HG03565 (cell line): ENCODE results near the gene SCIN.
"Not testable (repeated sequence)": the region's sequence is repeated elsewhere in the genome, so short reads cannot be mapped to it uniquely, and the experiment has no call there.

ENCODE experiments used
- ATAC-seq: cut with Tn5 transposase; IDR thresholded peaks from one replicate; pipeline ENCODE4 v1.9.1; 2021; ENCODE audit warnings: mild to moderate bottlenecking, moderate library complexity; ENCODE audit not compliant: unreplicated experiment

The SCIN gene

GRCh38 chr7:12570534-12571461 is at the start of gene SCIN:
SCIN (plus strand) TSS chr7:12570720; CDS start chr7:12570787, 67 bp downstream.
- no peak for ATAC-seq

- no peak for ATAC-seq
Measured at GRCh38 chr7:12524794-12525386, 45.6 kb upstream of the SCIN start.

DNA sequence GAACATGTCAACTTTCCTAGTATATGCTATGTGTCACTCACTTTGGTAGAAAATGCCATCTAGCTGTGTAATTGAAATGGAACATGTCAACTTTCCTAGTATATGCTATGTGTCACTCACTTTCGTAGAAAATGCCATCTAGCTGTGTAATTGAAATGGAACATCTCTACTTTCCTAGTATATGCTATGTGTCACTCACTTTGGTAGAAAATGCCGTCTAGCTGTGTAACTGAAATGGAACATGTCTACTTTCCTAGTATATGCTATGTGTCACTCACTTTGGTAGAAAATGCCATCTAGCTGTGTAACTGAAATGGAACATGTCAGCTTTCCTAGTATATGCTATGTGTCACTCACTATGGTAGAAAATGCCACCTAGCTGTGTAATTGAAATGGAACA is 43.8 kb upstream of the SCIN start:
- not testable (repeated sequence) for ATAC-seq

DNA sequence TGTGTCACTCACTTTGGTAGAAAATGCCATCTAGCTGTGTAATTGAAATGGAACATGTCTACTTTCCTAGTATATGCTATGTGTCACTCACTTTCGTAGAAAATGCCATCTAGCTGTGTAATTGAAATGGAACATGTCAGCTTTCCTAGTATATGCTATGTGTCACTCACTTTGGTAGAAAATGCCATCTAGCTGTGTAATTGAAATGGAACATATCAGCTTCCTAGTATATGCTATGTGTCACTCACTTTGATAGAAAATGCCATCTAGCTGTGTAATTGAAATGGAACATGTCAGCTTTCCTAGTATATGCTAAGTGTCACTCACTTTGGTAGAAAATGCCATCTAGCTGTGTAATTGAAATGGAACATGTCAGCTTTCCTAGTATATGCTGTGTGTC is 42.9 kb upstream of the SCIN start:
- not testable (repeated sequence) for ATAC-seq

DNA sequence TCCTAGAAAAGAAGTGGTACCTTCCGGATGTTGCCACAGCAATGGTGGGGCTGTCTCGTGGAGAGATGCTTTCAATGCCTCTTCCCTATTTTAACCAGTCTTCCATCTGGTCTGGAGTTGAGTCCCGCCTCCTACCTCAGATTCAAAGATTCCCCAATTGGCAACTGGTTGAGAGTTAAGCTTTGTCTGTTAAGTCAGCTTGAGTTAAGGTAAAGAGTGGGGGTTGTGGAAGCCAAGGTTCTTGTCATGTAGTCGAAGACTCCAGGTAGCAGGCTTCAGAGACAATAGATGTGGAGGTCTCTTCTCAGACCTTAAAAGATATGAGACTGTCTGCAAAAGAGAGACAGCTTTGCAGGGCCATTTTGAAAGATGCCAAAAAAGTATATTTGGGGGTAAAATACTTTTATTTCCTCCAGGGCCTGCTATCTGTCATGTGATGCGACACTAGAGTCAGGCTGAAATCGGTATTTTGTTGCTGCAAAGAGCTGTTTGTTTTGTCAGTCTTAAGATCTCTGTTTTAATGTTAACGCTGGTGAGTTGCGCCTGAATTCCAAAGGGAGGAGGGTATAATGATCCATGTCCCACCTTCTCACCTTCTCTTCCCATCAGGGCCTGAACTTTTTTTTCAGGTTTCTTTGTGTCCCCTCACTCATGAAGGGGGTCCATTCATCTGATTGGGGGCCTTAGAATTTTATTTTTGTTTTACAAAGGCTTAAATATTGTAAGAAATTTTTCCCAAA is 40.4 kb upstream of the SCIN start:
- ATAC-seq: no peak

DNA sequence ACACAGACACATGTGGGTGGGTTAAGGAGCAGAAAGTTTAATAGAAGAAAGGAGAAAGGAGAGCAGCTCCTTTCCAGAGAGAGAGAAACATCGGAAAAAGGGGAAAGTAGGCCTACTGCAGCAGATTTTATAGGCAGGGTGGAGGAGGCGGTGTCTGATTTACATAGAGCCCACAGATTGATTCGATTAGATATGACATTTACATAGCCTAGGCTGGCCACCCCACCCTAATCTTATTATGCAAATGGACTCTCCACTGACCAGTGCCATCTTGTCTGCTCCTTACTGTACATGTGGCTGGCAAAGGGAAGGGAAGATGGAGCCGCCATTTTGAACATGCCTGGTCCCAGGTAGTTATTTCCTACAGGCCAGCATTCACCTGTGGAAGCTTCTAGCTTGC is 38.7 kb upstream of the SCIN start:
- ATAC-seq: no peak

GRCh38 chr7:12534046-12534445 is 36.5 kb upstream of the SCIN start:
- ATAC-seq: no peak

- ATAC-seq: no peak
Measured at GRCh38 chr7:12539681-12540080, 30.8 kb upstream of the SCIN start.

DNA sequence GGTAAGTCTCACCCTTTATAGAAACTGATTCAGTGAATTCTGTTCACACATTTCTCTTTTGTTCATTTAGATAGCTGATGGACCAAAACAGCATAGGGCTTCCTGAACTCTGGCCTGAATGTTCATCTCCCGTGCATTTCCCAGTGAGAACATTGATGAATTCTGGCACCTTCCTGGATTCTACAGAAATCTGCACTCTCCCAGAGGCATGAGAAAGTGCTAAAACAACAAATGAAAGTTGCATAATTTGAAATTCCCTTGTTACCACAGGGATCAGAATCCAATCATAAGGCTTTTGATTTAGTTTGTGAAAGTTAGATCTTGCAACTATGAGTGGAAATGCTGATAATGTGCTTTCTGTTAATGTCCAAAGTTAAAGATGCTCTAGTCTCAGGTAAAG is 29.7 kb upstream of the SCIN start:
- no peak for ATAC-seq

- no peak for ATAC-seq
Measured at GRCh38 chr7:12543586-12543985, 26.9 kb upstream of the SCIN start.

DNA sequence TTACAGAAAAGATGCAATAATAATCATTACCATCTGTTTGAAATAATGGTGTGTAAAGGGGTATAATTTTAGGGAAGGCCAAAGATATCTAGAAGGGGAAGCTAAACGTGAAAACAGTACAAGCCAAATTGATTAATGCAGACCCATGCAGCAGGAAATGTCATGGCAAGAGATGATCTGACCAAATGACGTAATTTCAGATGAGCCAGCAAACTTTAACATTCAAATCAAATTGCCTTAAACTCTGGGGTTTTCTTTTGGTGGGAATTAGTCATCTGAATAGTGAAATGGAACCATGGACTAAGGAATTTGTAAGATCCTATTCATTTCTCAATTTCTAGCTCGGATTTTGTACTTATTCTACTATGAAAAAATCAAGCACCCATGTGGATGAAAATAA is 21.4 kb upstream of the SCIN start:
- no peak for ATAC-seq

GRCh38 chr7:12550956-12551355 is 19.6 kb upstream of the SCIN start:
- ATAC-seq: no peak

DNA sequence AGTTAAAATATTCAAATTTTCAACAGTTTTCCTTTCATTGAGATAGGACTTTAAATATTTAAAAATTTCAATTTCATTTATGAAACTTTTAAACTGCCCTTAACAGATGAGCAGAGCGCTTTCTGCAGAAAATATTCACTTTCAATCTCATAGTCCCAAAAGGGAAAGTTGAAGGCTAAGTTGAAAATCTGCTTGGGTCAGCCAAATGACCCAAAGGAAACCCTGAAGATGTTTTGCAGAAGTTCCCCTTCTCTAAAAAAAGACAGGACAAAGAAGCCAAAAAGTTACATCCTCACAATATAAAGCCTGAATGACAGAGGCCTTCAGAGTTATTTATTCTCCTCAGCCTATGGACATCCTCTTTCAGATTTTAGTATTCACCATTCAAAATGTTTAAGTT is 17.6 kb upstream of the SCIN start:
- no peak for ATAC-seq

DNA sequence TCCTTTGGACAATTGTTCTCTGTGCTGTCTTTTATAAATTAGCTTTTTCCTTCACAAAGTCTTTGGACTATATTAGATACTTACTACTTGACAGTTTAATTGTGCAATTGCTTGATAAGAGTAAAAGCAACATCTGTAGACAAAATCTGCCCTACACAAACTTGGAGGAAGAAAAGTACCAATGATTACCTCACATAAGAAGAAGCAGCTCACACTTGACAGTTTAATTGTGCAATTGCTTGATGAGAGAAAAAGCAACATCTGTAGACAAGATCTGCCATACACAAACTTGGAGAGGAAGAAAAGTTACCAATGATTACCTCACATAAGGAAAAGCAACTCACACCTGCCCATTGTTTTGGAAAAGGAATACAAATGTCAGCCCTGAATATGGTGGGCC is 17.1 kb upstream of the SCIN start:
- no peak for ATAC-seq

DNA sequence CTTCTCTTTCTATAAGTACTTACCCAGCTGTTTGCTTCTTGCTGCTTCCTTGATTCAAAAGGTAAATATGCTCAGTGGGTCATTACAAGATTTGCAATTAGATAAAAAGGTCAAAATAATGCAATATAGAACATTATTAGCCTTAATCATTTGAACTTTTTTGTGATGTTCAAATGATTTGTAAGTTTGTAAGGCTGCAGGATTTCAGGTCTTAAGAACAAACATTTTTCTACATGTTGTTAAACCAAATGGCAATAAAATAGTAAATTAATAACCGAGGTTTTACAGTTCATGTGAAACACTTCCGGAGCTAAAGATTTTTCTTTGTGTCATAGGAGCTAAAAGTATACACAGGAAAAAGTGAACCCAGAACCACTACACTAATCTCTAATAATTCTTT is 16.2 kb upstream of the SCIN start:
- no peak for ATAC-seq

GRCh38 chr7:12554872-12555271 is 15.6 kb upstream of the SCIN start:
- ATAC-seq: no peak

DNA sequence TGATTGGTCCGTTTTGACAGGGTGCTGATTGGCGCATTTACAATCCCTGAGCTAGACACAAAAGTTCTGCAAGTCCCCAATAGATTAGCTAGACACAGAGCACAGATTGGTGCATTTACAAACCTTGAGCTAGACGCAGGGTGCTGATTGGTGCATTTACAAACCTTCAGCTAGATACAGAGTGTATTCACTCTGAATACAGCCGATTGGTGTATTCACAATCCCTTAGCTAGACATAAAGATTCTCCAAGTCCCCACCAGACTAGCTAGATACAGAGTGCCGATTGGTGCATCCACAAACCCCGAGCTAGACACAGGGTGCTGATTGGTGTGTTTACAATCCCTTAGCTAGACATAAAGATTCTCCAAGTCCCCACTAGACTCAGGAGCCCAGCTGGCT is 14.8 kb upstream of the SCIN start:
- not testable (repeated sequence) for ATAC-seq

DNA sequence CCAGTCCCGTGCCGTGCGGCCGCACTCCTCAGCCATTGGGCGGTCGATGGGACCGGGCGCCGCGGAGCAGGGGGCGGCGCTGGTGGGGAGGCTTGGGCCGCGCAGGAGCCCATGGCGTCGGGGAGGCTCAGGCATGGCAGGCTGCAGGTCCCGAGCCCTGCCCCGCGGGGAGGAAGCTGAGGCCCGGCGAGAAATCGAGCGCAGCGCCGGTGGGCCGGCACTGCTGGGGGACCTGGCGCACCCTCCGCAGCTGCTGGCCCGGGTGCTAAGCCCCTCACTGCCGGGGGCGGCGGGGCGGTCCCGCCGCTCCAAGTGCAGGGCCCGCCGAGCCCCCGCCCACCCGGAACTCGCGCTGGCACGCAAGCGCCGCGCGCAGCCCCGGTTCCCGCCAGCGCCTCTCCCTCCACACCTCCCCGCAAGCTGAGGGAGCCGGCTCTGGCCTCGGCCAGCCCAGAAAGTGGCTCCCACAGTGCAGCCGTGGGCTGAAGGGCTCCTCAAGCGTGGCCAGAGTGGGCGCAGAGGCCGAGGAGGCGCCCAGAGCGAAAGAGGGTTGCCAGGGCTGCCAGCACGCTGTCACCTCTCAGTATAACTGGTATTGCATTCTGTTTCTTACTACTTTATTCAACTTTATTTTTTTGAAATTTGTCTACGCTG is 14.3 kb upstream of the SCIN start:
- ATAC-seq: not testable (repeated sequence)

DNA sequence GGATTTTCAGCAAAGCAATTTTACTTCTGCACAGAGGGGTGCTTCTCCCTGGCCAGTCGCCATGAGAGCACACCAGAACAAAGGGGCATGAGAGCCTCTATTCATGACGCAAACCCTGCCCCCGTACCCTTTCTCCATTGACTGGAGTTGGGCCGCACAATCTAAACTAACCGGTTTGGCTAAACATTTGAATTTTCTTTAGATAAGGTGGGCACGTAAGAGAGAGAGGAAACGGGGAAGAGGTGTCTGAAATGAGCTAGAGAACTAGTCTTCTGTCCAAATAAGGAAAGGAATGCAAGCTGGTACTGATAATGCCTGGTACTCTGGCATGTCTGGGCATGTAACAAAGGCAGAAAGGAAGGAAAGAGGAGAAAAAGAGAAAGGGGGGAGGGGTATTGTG is 13.2 kb upstream of the SCIN start:
- ATAC-seq: no peak

GRCh38 chr7:12564996-12565764 is 5.3 kb upstream of the SCIN start:
- ATAC-seq: no peak
